ENCODE data around the gene CRABP1.

- TF ChIP-seq, protein P1, sequence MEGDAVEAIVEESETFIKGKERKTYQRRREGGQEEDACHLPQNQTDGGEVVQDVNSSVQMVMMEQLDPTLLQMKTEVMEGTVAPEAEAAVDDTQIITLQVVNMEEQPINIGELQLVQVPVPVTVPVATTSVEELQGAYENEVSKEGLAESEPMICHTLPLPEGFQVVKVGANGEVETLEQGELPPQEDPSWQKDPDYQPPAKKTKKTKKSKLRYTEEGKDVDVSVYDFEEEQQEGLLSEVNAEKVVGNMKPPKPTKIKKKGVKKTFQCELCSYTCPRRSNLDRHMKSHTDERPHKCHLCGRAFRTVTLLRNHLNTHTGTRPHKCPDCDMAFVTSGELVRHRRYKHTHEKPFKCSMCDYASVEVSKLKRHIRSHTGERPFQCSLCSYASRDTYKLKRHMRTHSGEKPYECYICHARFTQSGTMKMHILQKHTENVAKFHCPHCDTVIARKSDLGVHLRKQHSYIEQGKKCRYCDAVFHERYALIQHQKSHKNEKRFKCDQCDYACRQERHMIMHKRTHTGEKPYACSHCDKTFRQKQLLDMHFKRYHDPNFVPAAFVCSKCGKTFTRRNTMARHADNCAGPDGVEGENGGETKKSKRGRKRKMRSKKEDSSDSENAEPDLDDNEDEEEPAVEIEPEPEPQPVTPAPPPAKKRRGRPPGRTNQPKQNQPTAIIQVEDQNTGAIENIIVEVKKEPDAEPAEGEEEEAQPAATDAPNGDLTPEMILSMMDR (IDR thresholded peaks at IDR 0.05) = no peak
- TF ChIP-seq POLR2A (IDR thresholded peaks at IDR 0.05) = no peak
These were observed 19.0 kb upstream of the CRABP1 start for GRCh38 chr15:78321041-78321570.
